GM12878 (cell line): Measurements from ENCODE around the gene SMG5. TPM values are rescaled to one million over a fixed set of nuclear protein-coding genes. Genes with fewer than 3 reads are reported as not detected.

ENCODE experiments used
- BACH1 ChIP-seq: fragments of 450-650 bp; IDR thresholded peaks from 2 replicates; pipeline ENCODE4 v1.6.1; 2017; ENCODE audit warnings: mild to moderate bottlenecking, borderline replicate concordance
- BCL11A ChIP-seq: IDR thresholded peaks from 2 replicates; pipeline ENCODE4 v1.6.1; 2011; ENCODE audit warnings: low read depth, low read length
- BMI1 ChIP-seq: fragments of 450-650 bp; IDR thresholded peaks from 2 replicates; pipeline ENCODE4 v1.6.1; 2016; ENCODE audit warnings: mild to moderate bottlenecking, moderate library complexity, borderline replicate concordance
- CBX5 ChIP-seq: sonication (generic); IDR thresholded peaks from 2 replicates; pipeline ENCODE4 v1.6.1; 2016; ENCODE audit warnings: low read depth, moderate library complexity, mild to moderate bottlenecking, inconsistent platforms
- CHD2 ChIP-seq: IDR thresholded peaks from 2 replicates; pipeline ENCODE4 v1.6.1; 2011; ENCODE audit warnings: low read depth, low read length, improper control_type of control experiment, borderline replicate concordance
- CHD4 ChIP-seq: fragments of 200-600 bp; sonication (generic); IDR thresholded peaks from 2 replicates; pipeline ENCODE4 v1.6.1; 2016; ENCODE audit warnings: mild to moderate bottlenecking
- EED ChIP-seq: sonication (generic); IDR thresholded peaks from 2 replicates; pipeline ENCODE4 v1.6.1; 2016; ENCODE audit warnings: antibody characterized with exemption, low read depth
- FOXM1 ChIP-seq: IDR thresholded peaks from 2 replicates; pipeline ENCODE4 v1.6.1; 2012; ENCODE audit warnings: low read depth, mild to moderate bottlenecking, inconsistent platforms, low read length, moderate library complexity
- JUNB ChIP-seq: IDR thresholded peaks from 2 replicates; pipeline ENCODE4 v1.6.1; 2016; ENCODE audit warnings: antibody characterized with exemption, mild to moderate bottlenecking
- KLF5 ChIP-seq: fragments of 450-650 bp; IDR thresholded peaks from 2 replicates; pipeline ENCODE4 v1.6.1; 2014; ENCODE audit warnings: mild to moderate bottlenecking; ENCODE audit not compliant: partially characterized antibody
- LARP7 ChIP-seq: fragments of 450-650 bp; IDR thresholded peaks from 2 replicates; pipeline ENCODE4 v1.6.1; 2017; ENCODE audit warnings: mild to moderate bottlenecking
- MTA2 ChIP-seq: fragments of 450-650 bp; IDR thresholded peaks from 2 replicates; pipeline ENCODE4 v1.6.1; 2016; ENCODE audit warnings: low read depth, mild to moderate bottlenecking, moderate library complexity
- NRF1 ChIP-seq: conservative IDR thresholded peaks from 2 replicates; pipeline ENCODE4 v1.6.1; 2011; ENCODE audit warnings: mild to moderate bottlenecking, low read depth, low read length, improper control_type of control experiment
- POU2F2 ChIP-seq: IDR thresholded peaks from 3 replicates; pipeline ENCODE4 v1.6.1; 2011; ENCODE audit warnings: low read depth, mild to moderate bottlenecking, low read length, borderline replicate concordance
- RCOR1 ChIP-seq: conservative IDR thresholded peaks from 2 replicates; pipeline ENCODE4 v1.6.1; 2012; ENCODE audit warnings: low read depth, low read length, improper control_type of control experiment
- SPI1 ChIP-seq: IDR thresholded peaks from 2 replicates; pipeline ENCODE4 v1.6.1; 2011; ENCODE audit warnings: low read depth, mild to moderate bottlenecking, low read length, moderate library complexity, borderline replicate concordance; ENCODE audit not compliant: insufficient read depth
- TCF3 ChIP-seq: IDR thresholded peaks from 2 replicates; pipeline ENCODE4 v1.6.1; 2012; ENCODE audit warnings: low read depth, mild to moderate bottlenecking, low read length, borderline replicate concordance; ENCODE audit not compliant: insufficient read depth
- polyA plus RNA-seq, 11 experiments: library from polyadenylated mRNA; depleted of rRNA in 4 of 11; unstranded in 6 of 11; stranded (reverse) in 5 of 11; fragments of >200 nt; fragmentation: Nextera tagmentation in 4 of 11; fragmentation: Illumina TruSeq in 1 of 11; extraction: Ambion mirVana in 4 of 11; extraction: Trizol in 1 of 11; gene quantifications; 1 replicate in 1 of 11; 2 replicates in 10 of 11; pipeline versions ENCODE4 v1.2.1 to v1.2.3, GENCODE V29; 2011 to 2016; ENCODE audit warnings: inconsistent platforms in 2 of 11, missing spikeins in 2 of 11, low read depth in 1 of 11
- total RNA-seq, 4 experiments: library from RNA; depleted of rRNA in 3 of 4; stranded (reverse); fragments of >200 nt in 3 of 4; fragmentation: Illumina TruSeq in 1 of 4; extraction: Trizol in 1 of 4; gene quantifications; 2 replicates each; pipeline versions ENCODE4 v1.2.1 to v1.2.3, GENCODE V29; 2013 to 2021
- TF ChIP-seq, protein P1 (sequence below): IDR thresholded peaks from 2 replicates; pipeline ENCODE4 v1.6.1; 2012; ENCODE audit warnings: mild to moderate bottlenecking, low read depth, low read length
- TF ChIP-seq, protein P2 (sequence below): fragments of 450-650 bp; IDR thresholded peaks from 2 replicates; pipeline ENCODE4 v1.6.1; 2017; ENCODE audit warnings: mild to moderate bottlenecking
- TF ChIP-seq, protein P3 (sequence below): fragments of 450-650 bp; IDR thresholded peaks from 2 replicates; pipeline ENCODE4 v1.6.1; 2017; ENCODE audit warnings: mild to moderate bottlenecking, moderate library complexity
- TF ChIP-seq, protein P4 (sequence below): fragments of 450-650 bp; IDR thresholded peaks from 2 replicates; pipeline ENCODE4 v1.6.1; 2017; ENCODE audit warnings: low read depth, mild to moderate bottlenecking, moderate library complexity

Gene SMG5
- total and polyA plus RNA-seq, 10 of the 15 experiments (the other 5 are each of a cell fraction or from before 2014, with no cell fraction given): 0.76 to 61.5 (median 48.8) TPM

DNA sequence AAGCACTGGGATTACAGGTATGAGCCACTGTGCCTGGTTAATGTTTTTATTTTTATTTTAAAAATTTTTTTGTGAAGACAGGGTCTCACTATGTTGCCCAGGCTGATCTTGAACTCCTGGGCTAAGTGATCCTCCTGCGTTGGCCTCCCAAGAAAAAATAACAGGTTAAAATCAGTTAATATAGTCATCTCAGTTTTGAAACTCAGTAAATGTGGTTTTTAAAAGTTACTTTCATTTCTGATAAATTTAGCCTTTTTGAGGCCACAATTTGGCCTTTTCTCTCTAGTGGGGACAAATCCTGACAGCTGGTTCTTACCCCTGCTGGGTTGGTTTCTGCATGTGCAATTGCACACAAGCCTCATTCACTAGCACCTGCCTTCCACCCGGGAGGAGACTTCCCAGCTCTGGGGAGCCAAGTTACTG, 56.5 kb downstream of the SMG5 start (continued):
- TF ChIP-seq, protein P1, sequence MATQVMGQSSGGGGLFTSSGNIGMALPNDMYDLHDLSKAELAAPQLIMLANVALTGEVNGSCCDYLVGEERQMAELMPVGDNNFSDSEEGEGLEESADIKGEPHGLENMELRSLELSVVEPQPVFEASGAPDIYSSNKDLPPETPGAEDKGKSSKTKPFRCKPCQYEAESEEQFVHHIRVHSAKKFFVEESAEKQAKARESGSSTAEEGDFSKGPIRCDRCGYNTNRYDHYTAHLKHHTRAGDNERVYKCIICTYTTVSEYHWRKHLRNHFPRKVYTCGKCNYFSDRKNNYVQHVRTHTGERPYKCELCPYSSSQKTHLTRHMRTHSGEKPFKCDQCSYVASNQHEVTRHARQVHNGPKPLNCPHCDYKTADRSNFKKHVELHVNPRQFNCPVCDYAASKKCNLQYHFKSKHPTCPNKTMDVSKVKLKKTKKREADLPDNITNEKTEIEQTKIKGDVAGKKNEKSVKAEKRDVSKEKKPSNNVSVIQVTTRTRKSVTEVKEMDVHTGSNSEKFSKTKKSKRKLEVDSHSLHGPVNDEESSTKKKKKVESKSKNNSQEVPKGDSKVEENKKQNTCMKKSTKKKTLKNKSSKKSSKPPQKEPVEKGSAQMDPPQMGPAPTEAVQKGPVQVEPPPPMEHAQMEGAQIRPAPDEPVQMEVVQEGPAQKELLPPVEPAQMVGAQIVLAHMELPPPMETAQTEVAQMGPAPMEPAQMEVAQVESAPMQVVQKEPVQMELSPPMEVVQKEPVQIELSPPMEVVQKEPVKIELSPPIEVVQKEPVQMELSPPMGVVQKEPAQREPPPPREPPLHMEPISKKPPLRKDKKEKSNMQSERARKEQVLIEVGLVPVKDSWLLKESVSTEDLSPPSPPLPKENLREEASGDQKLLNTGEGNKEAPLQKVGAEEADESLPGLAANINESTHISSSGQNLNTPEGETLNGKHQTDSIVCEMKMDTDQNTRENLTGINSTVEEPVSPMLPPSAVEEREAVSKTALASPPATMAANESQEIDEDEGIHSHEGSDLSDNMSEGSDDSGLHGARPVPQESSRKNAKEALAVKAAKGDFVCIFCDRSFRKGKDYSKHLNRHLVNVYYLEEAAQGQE: no peak
- TF ChIP-seq, protein P2, sequence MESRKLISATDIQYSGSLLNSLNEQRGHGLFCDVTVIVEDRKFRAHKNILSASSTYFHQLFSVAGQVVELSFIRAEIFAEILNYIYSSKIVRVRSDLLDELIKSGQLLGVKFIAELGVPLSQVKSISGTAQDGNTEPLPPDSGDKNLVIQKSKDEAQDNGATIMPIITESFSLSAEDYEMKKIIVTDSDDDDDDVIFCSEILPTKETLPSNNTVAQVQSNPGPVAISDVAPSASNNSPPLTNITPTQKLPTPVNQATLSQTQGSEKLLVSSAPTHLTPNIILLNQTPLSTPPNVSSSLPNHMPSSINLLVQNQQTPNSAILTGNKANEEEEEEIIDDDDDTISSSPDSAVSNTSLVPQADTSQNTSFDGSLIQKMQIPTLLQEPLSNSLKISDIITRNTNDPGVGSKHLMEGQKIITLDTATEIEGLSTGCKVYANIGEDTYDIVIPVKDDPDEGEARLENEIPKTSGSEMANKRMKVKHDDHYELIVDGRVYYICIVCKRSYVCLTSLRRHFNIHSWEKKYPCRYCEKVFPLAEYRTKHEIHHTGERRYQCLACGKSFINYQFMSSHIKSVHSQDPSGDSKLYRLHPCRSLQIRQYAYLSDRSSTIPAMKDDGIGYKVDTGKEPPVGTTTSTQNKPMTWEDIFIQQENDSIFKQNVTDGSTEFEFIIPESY: no peak
- TF ChIP-seq EED (peak; percentile 96), RCOR1 (peak; percentile 87; the same call in 1 of the 2 replicates), BCL11A (peak; percentile 87), LARP7 (no peak), CHD4 (no peak), POU2F2 (peak; percentile 74; the same call in 1 of the 3 replicates), BACH1 (peak; percentile 58; the same call in 1 of the 2 replicates), NRF1 (no peak), FOXM1 (peak; percentile 94), CHD2 (peak; percentile 25; the same call in 1 of the 2 replicates), JUNB (peak; percentile 83), SPI1 (no peak), TCF3 (peak; percentile 95; the same call in 1 of the 2 replicates), KLF5 (no peak), CBX5 (peak; percentile 75; the same call in 1 of the 2 replicates), BMI1 (peak; percentile 50; the same call in 1 of the 2 replicates), MTA2 (peak; percentile 91)
- TF ChIP-seq, protein P3, sequence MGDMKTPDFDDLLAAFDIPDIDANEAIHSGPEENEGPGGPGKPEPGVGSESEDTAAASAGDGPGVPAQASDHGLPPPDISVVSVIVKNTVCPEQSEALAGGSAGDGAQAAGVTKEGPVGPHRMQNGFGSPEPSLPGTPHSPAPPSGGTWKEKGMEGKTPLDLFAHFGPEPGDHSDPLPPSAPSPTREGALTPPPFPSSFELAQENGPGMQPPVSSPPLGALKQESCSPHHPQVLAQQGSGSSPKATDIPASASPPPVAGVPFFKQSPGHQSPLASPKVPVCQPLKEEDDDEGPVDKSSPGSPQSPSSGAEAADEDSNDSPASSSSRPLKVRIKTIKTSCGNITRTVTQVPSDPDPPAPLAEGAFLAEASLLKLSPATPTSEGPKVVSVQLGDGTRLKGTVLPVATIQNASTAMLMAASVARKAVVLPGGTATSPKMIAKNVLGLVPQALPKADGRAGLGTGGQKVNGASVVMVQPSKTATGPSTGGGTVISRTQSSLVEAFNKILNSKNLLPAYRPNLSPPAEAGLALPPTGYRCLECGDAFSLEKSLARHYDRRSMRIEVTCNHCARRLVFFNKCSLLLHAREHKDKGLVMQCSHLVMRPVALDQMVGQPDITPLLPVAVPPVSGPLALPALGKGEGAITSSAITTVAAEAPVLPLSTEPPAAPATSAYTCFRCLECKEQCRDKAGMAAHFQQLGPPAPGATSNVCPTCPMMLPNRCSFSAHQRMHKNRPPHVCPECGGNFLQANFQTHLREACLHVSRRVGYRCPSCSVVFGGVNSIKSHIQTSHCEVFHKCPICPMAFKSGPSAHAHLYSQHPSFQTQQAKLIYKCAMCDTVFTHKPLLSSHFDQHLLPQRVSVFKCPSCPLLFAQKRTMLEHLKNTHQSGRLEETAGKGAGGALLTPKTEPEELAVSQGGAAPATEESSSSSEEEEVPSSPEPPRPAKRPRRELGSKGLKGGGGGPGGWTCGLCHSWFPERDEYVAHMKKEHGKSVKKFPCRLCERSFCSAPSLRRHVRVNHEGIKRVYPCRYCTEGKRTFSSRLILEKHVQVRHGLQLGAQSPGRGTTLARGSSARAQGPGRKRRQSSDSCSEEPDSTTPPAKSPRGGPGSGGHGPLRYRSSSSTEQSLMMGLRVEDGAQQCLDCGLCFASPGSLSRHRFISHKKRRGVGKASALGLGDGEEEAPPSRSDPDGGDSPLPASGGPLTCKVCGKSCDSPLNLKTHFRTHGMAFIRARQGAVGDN: peak; percentile 58
- TF ChIP-seq, protein P4, sequence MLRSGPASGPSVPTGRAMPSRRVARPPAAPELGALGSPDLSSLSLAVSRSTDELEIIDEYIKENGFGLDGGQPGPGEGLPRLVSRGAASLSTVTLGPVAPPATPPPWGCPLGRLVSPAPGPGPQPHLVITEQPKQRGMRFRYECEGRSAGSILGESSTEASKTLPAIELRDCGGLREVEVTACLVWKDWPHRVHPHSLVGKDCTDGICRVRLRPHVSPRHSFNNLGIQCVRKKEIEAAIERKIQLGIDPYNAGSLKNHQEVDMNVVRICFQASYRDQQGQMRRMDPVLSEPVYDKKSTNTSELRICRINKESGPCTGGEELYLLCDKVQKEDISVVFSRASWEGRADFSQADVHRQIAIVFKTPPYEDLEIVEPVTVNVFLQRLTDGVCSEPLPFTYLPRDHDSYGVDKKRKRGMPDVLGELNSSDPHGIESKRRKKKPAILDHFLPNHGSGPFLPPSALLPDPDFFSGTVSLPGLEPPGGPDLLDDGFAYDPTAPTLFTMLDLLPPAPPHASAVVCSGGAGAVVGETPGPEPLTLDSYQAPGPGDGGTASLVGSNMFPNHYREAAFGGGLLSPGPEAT: peak; percentile 94
